Activated T-helper 17 cell treated with anti-CD3 and anti-CD28 coated beads, Interleukin-2, amount 50 U/mL, for 72 hours (primary cell): ENCODE measurements around the gene DDIT4. TPM values are rescaled to one million over a fixed set of nuclear protein-coding genes. Genes with fewer than 3 reads are reported as not detected.
A peak's percentile ranks its signal among the peaks of the same experiment; 100 is the strongest.
"Not testable (repeated sequence)": the region's sequence is repeated elsewhere in the genome, so short reads cannot be mapped to it uniquely, and the experiment has no call there.

Experiments
- ATAC-seq: fragments of 150-1000 bp; cut with Tn5 transposase; replicated peaks from 2 replicates; pipeline ENCODE4 v1.10.0; 2021; ENCODE audit warnings: mild to moderate bottlenecking, moderate library complexity
- H3K27ac Mint-ChIP-seq: one replicate; pipeline ENCODE4 v1.8.0; 2022; ENCODE audit warnings: mixed read lengths
- H3K27me3 Mint-ChIP-seq: one replicate; pipeline ENCODE4 v1.8.0; 2022; ENCODE audit warnings: mixed read lengths
- H3K36me3 Mint-ChIP-seq: one replicate; pipeline ENCODE4 v1.8.0; 2022; ENCODE audit warnings: low read depth, mild to moderate bottlenecking, mixed read lengths
- H3K4me1 Mint-ChIP-seq: one replicate; pipeline ENCODE4 v1.8.0; 2022; ENCODE audit warnings: mixed read lengths
- H3K4me3 Mint-ChIP-seq: one replicate; pipeline ENCODE4 v1.8.0; 2022; ENCODE audit warnings: mild to moderate bottlenecking, mixed read lengths
- H3K9me3 Mint-ChIP-seq: one replicate; pipeline ENCODE4 v1.8.0; 2022; ENCODE audit warnings: mixed read lengths
- total RNA-seq, 2 donors: library from RNA; stranded (reverse); gene quantifications; one replicate each; pipeline ENCODE4 v1.2.3, GENCODE V29; 2022

The DDIT4 gene
- total RNA-seq = 1,000 to 10,000 TPM in 1 of 2 donors, 100 to 1,000 TPM in 1; 746 to 1,569 TPM

GRCh38 chr10:72273410-72274212 lies at the start of gene DDIT4:
Gene DDIT4, plus strand, starts transcription at chr10:72273924. Its CDS starts 293 bp downstream, at chr10:72274217.
- ATAC-seq = peak; percentile 81
- no peaks in the 10 kb centered on the region for H3K27me3 Mint-ChIP-seq
- peak within 1 kb of the TSS; percentile 99 for H3K27ac Mint-ChIP-seq
- H3K4me1 Mint-ChIP-seq = peaks cover 13% of the 10 kb centered on the region
- H3K4me3 Mint-ChIP-seq = peak within 1 kb of the TSS; percentile 99
- H3K36me3 Mint-ChIP-seq = peaks cover 55% of the 10 kb centered on the region
- H3K9me3 Mint-ChIP-seq = no peaks in the 10 kb centered on the region

GRCh38 chr10:72224191-72224590 lies 49.5 kb upstream of the DDIT4 start:
- Mint-ChIP-seq H3K27ac (peak overlapping the region; percentile 82), H3K36me3 (peaks cover 74% of the 10 kb centered on the region), H3K4me1 (peaks cover 19% of the 10 kb centered on the region), H3K4me3 (peak overlapping the region; percentile 65)
- not testable (repeated sequence) for ATAC-seq, H3K9me3 Mint-ChIP-seq, H3K27me3 Mint-ChIP-seq

GRCh38 chr10:72226418-72227027 lies 47.2 kb upstream of the DDIT4 start:
- Mint-ChIP-seq H3K27me3 (no peaks in the 10 kb centered on the region), H3K4me1 (peaks cover 29% of the 10 kb centered on the region), H3K4me3 (peak overlapping the region; percentile 40), H3K27ac (peak overlapping the region; percentile 86), H3K9me3 (no peaks in the 10 kb centered on the region), H3K36me3 (peaks cover 78% of the 10 kb centered on the region)
- ATAC-seq = peak; percentile 45

- Mint-ChIP-seq H3K4me3 (no peak overlapping the region), H3K36me3 (peaks cover 84% of the 10 kb centered on the region), H3K4me1 (peaks cover 26% of the 10 kb centered on the region), H3K27ac (no peak overlapping the region), H3K27me3 (no peaks in the 10 kb centered on the region), H3K9me3 (no peaks in the 10 kb centered on the region)
- no peak for ATAC-seq
Measured at GRCh38 chr10:72227826-72228225, 45.9 kb upstream of the DDIT4 start.

- Mint-ChIP-seq H3K4me3 (no peak overlapping the region), H3K27ac (peak overlapping the region; percentile 67), H3K9me3 (no peaks in the 10 kb centered on the region), H3K4me1 (peaks cover 23% of the 10 kb centered on the region), H3K27me3 (no peaks in the 10 kb centered on the region), H3K36me3 (peaks cover 84% of the 10 kb centered on the region)
- no peak for ATAC-seq
Measured at GRCh38 chr10:72228318-72228751, 45.4 kb upstream of the DDIT4 start.

- Mint-ChIP-seq H3K27me3 (no peaks in the 10 kb centered on the region), H3K4me1 (peaks cover 16% of the 10 kb centered on the region), H3K27ac (peak overlapping the region; percentile 48), H3K4me3 (no peak overlapping the region), H3K9me3 (no peaks in the 10 kb centered on the region), H3K36me3 (peaks cover 84% of the 10 kb centered on the region)
- ATAC-seq = no peak
Measured at GRCh38 chr10:72229261-72230251, 44.2 kb upstream of the DDIT4 start.

- Mint-ChIP-seq H3K4me3 (no peak overlapping the region), H3K27me3 (no peaks in the 10 kb centered on the region), H3K27ac (no peak overlapping the region), H3K36me3 (peaks cover 94% of the 10 kb centered on the region), H3K4me1 (peaks cover 11% of the 10 kb centered on the region), H3K9me3 (no peaks in the 10 kb centered on the region)
- ATAC-seq = no peak
Measured at GRCh38 chr10:72233621-72234020, 40.1 kb upstream of the DDIT4 start.

- Mint-ChIP-seq H3K27me3 (no peaks in the 10 kb centered on the region), H3K4me3 (no peak overlapping the region), H3K27ac (no peak overlapping the region), H3K36me3 (peaks cover 84% of the 10 kb centered on the region), H3K4me1 (peaks cover 11% of the 10 kb centered on the region), H3K9me3 (no peaks in the 10 kb centered on the region)
- no peak for ATAC-seq
Measured at GRCh38 chr10:72234560-72235095, 39.1 kb upstream of the DDIT4 start.

GRCh38 chr10:72235544-72236279 lies 38.0 kb upstream of the DDIT4 start:
- Mint-ChIP-seq H3K27ac (no peak overlapping the region), H3K36me3 (peaks cover 73% of the 10 kb centered on the region)
- ATAC-seq = no peak

GRCh38 chr10:72238392-72239175 lies 35.1 kb upstream of the DDIT4 start:
- Mint-ChIP-seq H3K9me3 (no peaks in the 10 kb centered on the region), H3K27ac (no peak overlapping the region), H3K4me3 (no peak overlapping the region), H3K4me1 (peaks cover 20% of the 10 kb centered on the region), H3K27me3 (no peaks in the 10 kb centered on the region), H3K36me3 (peaks cover 47% of the 10 kb centered on the region)
- ATAC-seq = no peak

More at GRCh38 chr10:72235544-72236279, 38.0 kb upstream of the DDIT4 start:
- peaks cover 11% of the 10 kb centered on the region for H3K4me1 Mint-ChIP-seq
- H3K4me3 Mint-ChIP-seq = no peak overlapping the region
- H3K9me3 Mint-ChIP-seq = no peaks in the 10 kb centered on the region
- H3K27me3 Mint-ChIP-seq = no peaks in the 10 kb centered on the region

- Mint-ChIP-seq H3K36me3 (peaks cover 39% of the 10 kb centered on the region), H3K4me1 (peaks cover 26% of the 10 kb centered on the region), H3K27ac (peak overlapping the region; percentile 8), H3K9me3 (no peaks in the 10 kb centered on the region), H3K27me3 (no peaks in the 10 kb centered on the region), H3K4me3 (no peak overlapping the region)
- ATAC-seq = no peak
Measured at GRCh38 chr10:72239409-72239808, 34.3 kb upstream of the DDIT4 start.

GRCh38 chr10:72240371-72240770 lies 33.4 kb upstream of the DDIT4 start:
- Mint-ChIP-seq H3K27me3 (no peaks in the 10 kb centered on the region), H3K9me3 (no peaks in the 10 kb centered on the region), H3K4me3 (no peak overlapping the region), H3K4me1 (peaks cover 30% of the 10 kb centered on the region), H3K27ac (peak overlapping the region; percentile 8), H3K36me3 (peaks cover 30% of the 10 kb centered on the region)
- no peak for ATAC-seq
